Esophagus squamous epithelium (tissue), 5 donors: Measurements from ENCODE around the gene FGGY. TPM values are rescaled to one million over a fixed set of nuclear protein-coding genes. Genes with fewer than 3 reads are reported as not detected.

Experiments
- DNase-seq: peaks from one replicate; lab custom pipeline; 2025; lab: John Stamatoyannopoulos, UW
- H3K27ac ChIP-seq, 4 donors: fragments of 200-600 bp; sonication (generic); one replicate each; pipeline ENCODE4 v1.5.1; 2016 to 2019; ENCODE audit warnings: mild to moderate bottlenecking in 1 of 4
- H3K27me3 ChIP-seq, 4 donors: fragments of 200-600 bp; sonication (generic); 1 replicate in 3 of 4; 2 replicates in 1 of 4; pipeline versions ENCODE4 v1.5.1 to v1.6.0; 2017 to 2021; ENCODE audit warnings: antibody characterized with exemption in 1 of 4
- H3K36me3 ChIP-seq, 3 donors: fragments of 200-600 bp; sonication (generic); one replicate each; pipeline ENCODE4 v1.5.1; 2016 to 2019
- H3K4me1 ChIP-seq, 3 donors: fragments of 200-600 bp; sonication (generic); one replicate each; pipeline ENCODE4 v1.5.1; 2017 to 2019
- H3K4me3 ChIP-seq, 4 donors: fragments of 200-600 bp; sonication (generic); 1 replicate in 3 of 4; 2 replicates in 1 of 4; pipeline ENCODE4 v1.5.1; 2016 to 2019; ENCODE audit warnings: mild to moderate bottlenecking in 2 of 4, moderate library complexity in 1 of 4
- H3K9me3 ChIP-seq, 3 donors: fragments of 200-600 bp; sonication (generic); one replicate each; pipeline ENCODE4 v1.5.1; 2016 to 2019
- POLR2A ChIP-seq, 4 donors: fragments of 450-650 bp; IDR thresholded peaks; one replicate each; pipeline ENCODE4 v1.6.1; 2017; ENCODE audit warnings: antibody characterized with exemption in 4 of 4, mild to moderate bottlenecking in 4 of 4, moderate library complexity in 3 of 4
- WGBS, 2 donors: methylation state at CpG; one replicate each; pipeline ENCODE4 v1.1.5; 2018; 5-methylcytosine and 5-hydroxymethylcytosine counted together
- intact Hi-C: fragments of 100-400 bp; cut with DNase I; formaldehyde crosslinking; loops from one replicate; pipeline ENCODE4 v1.15.0; 2022
- total RNA-seq, 4 donors: library from RNA; depleted of rRNA; stranded (reverse); fragments of >200 nt; gene quantifications; one replicate each; pipeline ENCODE4 v1.1.0, GENCODE V29; 2016
- TF ChIP-seq, protein P1 (sequence below), 6 experiments: fragments of 450-650 bp in 4 of 6; fragments of 200-600 bp in 2 of 6; sonication (generic) in 2 of 6; IDR thresholded peaks; one replicate each; pipeline ENCODE4 v1.5.1; 2016 to 2019; ENCODE audit warnings: antibody characterized with exemption in 6 of 6, mild to moderate bottlenecking in 4 of 6, moderate library complexity in 4 of 6
- donor health status: DM: yes; HTN: yes; CAD: no.

FGGY gene
- total RNA-seq, 4 donors from 2014 or later: 6.0 to 18.1 (median 9.3) TPM

DNA sequence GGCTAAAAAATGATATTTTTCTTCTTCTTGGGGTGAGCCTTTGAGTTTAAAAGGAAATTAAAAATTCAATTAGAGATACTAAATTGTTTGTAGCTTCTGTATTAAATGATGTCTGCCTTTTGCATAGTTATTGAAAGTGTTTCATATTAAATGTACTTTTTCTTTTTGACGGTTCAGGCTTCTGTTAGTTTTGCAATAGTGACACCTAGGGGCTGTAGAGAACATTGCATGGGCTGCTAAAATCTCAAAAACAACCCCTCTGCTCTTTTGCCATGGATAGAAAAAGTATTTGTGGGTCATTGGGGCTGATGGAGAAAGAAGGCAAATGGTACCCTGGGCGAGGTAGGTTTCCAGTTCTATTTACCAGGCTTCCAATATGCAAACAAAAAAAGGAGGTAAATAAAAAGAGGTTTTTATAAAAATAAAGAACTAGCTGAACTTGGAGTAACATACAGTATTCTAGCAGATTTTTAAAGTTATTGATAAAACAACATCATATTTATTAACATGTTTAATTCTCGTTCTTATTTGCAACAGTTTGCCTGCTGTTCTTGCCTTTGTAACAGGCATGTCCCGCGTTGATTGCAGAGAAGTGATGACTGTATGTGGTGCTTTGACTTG is 402.4 kb downstream of the FGGY start:
- Histone ChIP-seq H3K9me3 (no peaks in the 10 kb centered on the region), H3K27ac (peak overlapping the region in 1 of 4 donors; percentile 23)
- intact Hi-C loops: loop anchor here (10.0 kb wide), 1 partner anchor 405 kb away; the partner anchor contains the start of gene FGGY

DNA sequence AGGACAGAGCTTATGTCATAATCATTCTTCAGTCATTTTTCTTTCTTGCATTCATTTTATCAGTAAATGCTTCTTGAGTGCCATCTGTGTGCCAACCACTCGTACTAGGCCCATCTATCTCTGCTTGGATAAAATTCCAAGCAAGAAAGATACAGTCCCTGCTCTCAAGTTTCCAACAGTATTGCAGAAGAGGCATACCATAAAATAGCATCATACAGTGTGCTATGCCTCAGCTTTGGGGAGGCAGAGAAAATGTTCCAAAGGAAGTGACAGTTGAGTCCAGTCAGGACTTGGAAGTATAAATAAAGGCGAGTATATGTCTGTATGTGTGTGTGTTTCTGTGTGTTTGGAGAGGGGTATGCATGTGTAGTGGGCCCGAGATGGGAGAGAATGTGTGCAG is 404.5 kb downstream of the FGGY start:
- no peak for DNase-seq
- H3K27me3 ChIP-seq: no peaks in the 10 kb centered on the region
- H3K4me3 ChIP-seq: no peak overlapping the region
- no peaks in the 10 kb centered on the region for H3K9me3 ChIP-seq
- no peak overlapping the region for H3K27ac ChIP-seq
- peaks cover 7 to 58% (median 25%) of the 10 kb centered on the region in 3 donors for H3K4me1 ChIP-seq
- 77 to 94% methylated on average over 3 of the region's 3 CpGs for WGBS, 2 donors
- no peaks in the 10 kb centered on the region for H3K36me3 ChIP-seq
- TF ChIP-seq POLR2A (IDR thresholded peaks at IDR 0.05): no peak
- TF ChIP-seq, protein P1, sequence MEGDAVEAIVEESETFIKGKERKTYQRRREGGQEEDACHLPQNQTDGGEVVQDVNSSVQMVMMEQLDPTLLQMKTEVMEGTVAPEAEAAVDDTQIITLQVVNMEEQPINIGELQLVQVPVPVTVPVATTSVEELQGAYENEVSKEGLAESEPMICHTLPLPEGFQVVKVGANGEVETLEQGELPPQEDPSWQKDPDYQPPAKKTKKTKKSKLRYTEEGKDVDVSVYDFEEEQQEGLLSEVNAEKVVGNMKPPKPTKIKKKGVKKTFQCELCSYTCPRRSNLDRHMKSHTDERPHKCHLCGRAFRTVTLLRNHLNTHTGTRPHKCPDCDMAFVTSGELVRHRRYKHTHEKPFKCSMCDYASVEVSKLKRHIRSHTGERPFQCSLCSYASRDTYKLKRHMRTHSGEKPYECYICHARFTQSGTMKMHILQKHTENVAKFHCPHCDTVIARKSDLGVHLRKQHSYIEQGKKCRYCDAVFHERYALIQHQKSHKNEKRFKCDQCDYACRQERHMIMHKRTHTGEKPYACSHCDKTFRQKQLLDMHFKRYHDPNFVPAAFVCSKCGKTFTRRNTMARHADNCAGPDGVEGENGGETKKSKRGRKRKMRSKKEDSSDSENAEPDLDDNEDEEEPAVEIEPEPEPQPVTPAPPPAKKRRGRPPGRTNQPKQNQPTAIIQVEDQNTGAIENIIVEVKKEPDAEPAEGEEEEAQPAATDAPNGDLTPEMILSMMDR (IDR thresholded peaks at IDR 0.05): no peak
- intact Hi-C loops: loop anchor here (10.0 kb wide), 1 partner anchor 917 kb away; the partner anchor contains the start of gene JUN

More for the DNA sequence above, 402.4 kb downstream of the FGGY start:
- DNase-seq: no peak
- Histone ChIP-seq H3K4me3 (no peak overlapping the region), H3K36me3 (no peaks in the 10 kb centered on the region), H3K4me1 (peaks cover 0 to 41% (median 12%) of the 10 kb centered on the region in 3 donors), H3K27me3 (no peaks in the 10 kb centered on the region)
- TF ChIP-seq POLR2A (IDR thresholded peaks at IDR 0.05): no peak
- TF ChIP-seq, protein P1 (IDR thresholded peaks at IDR 0.05): peak; percentile 87 to 97 (median 95)
- WGBS, 2 donors: 41 to 47% methylated on average over 5 of the region's 5 CpGs

DNA sequence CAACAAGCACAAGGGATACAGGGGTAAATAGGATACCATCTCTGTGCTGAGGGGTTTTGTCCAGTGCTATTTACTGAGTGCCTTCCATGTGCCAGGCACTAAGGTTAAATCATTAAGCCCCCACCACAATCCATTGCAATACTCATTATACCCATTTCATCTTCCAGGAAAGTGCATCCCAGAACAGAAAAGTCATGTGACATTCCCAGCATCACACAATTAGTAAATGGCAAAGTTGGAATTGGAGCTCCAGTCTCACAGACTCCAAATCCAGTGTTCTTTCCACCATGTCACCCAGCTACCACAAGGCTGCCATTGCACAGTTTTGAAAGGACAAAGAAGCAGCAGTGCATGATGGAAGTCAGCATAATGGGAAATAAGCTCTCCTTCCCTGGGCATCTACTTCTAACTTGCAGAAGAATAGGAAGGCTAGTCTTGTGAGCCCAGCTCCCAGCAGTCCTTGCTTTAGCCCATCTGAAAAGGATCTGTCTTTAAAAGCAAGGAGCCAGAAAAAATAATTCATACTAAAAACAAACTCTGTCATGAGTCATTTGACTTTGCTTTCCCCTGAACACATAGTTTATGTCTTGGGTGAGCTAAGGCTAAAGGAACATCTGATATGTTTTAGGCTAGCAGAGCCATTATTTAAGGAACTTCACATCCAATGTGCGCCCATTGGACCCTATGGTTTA is 406.5 kb downstream of the FGGY start:
- Histone ChIP-seq H3K9me3 (no peaks in the 10 kb centered on the region), H3K27me3 (no peaks in the 10 kb centered on the region), H3K36me3 (no peaks in the 10 kb centered on the region), H3K4me1 (peaks cover 23 to 76% (median 40%) of the 10 kb centered on the region in 3 donors), H3K4me3 (no peak overlapping the region), H3K27ac (peak overlapping the region in 3 of 4 donors; percentile 46 to 67 (median 64))
- DNase-seq: no peak
- intact Hi-C loops: loop anchor here (10.0 kb wide), 1 partner anchor 919 kb away; the partner anchor contains the start of gene JUN
- 50 to 86% methylated on average over 1 of the region's 1 CpG for WGBS, 2 donors
- TF ChIP-seq, protein P1 (IDR thresholded peaks at IDR 0.05): no peak
- TF ChIP-seq POLR2A (IDR thresholded peaks at IDR 0.05): no peak

DNA sequence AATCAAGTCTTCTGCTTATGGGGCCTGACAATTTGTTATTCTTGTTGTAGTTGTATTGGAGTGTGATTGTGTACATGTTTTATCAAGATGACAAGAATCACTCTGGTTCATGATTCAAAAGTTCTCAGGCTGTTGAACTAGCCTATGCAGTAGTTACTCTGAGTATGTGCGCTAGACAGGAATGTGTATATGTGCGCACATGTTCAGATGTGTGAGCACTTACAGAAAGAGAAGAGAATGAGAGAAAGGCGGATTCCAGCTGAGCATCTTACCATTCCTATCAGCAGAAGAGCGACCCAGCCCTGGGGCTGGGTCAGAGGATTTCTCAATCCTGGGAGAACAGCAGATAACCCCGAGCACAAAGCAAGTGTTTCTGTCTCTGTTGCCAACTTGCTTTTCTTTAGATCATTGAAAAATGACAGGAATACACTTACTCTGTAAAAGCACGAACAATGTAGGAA is 407.1 kb downstream of the FGGY start:
- WGBS, 2 donors: 55 to 70% methylated on average over 6 of the region's 6 CpGs
- intact Hi-C loops: loop anchor here (10.0 kb wide), 1 partner anchor 919 kb away; the partner anchor contains the start of gene JUN
- TF ChIP-seq POLR2A (IDR thresholded peaks at IDR 0.05): no peak
- Histone ChIP-seq H3K36me3 (no peaks in the 10 kb centered on the region), H3K27ac (peak overlapping the region in 3 of 4 donors; percentile 46 to 67 (median 64)), H3K27me3 (no peaks in the 10 kb centered on the region), H3K4me3 (no peak overlapping the region), H3K4me1 (peaks cover 23 to 76% (median 37%) of the 10 kb centered on the region in 3 donors), H3K9me3 (no peaks in the 10 kb centered on the region)
- DNase-seq: no peak

DNA sequence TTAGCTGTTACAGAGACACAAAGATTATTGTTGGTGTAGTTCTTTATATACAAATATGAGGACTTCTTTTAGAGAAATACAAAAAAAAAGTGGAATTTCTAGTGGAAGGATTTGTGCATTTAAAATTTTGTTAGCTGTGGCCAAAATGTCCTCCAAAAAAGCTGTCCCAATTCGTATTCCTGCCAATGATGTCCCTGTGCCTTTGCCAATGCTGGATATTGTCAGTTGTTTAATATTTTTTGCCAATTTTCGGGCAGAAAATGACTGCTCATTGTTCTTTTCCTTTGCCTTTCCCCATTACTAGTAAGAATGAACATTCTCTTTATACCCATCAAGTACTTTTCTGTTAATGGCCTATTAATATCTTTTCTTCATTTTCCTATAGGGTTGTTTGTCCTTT is 407.8 kb downstream of the FGGY start:
- 57 to 72% methylated on average over 2 of the region's 2 CpGs for WGBS, 2 donors
- Histone ChIP-seq H3K4me1 (peaks cover 23 to 68% (median 35%) of the 10 kb centered on the region in 3 donors), H3K27me3 (no peaks in the 10 kb centered on the region), H3K36me3 (no peaks in the 10 kb centered on the region), H3K27ac (peak overlapping the region in 2 of 4 donors; percentile 46 to 67), H3K9me3 (no peaks in the 10 kb centered on the region), H3K4me3 (no peak overlapping the region)
- TF ChIP-seq POLR2A (IDR thresholded peaks at IDR 0.05): no peak
- TF ChIP-seq, protein P1 (IDR thresholded peaks at IDR 0.05): no peak
- intact Hi-C loops: loop anchor here (10.0 kb wide), 1 partner anchor 920 kb away; the partner anchor contains the start of gene JUN
- no peak for DNase-seq
